MCF 10A (cell line): ENCODE measurements around the gene DNM2. TPM values are rescaled to one million over a fixed set of nuclear protein-coding genes. Genes with fewer than 3 reads are reported as not detected.

Source experiments
- BruUV-seq: library from RNA; stranded (reverse); fragments of 400-500 nt; replicated peaks from 2 replicates; lab custom pipeline; 2021; lab: Mats Ljungman, UMichigan
- CTCF ChIA-PET: fragments of 300-600 bp; sonication (Branson Sonifier 250); formaldehyde crosslinking; extraction: SDS; loops from one replicate; lab custom pipeline; 2021; ENCODE audit warnings: antibody characterized with exemption, inconsistent platforms; lab: Yijun Ruan, JAX
- POLR2A ChIA-PET: fragments of 300-600, 350-650 bp; sonication (Branson Sonifier 250); formaldehyde crosslinking; extraction: SDS; loops from one replicate; lab custom pipeline; 2020; ENCODE audit warnings: antibody characterized with exemption, inconsistent platforms; lab: Yijun Ruan, JAX
- DNase-seq: peaks from one replicate; pipeline ENCODE4 v3.0.0-alpha.2; 2018; ENCODE audit not compliant: unreplicated experiment
- H3K27ac Mint-ChIP-seq: one replicate; pipeline ENCODE4 v1.8.0; 2022; ENCODE audit warnings: mild to moderate bottlenecking, low read depth, mixed read lengths; ENCODE audit not compliant: unreplicated experiment
- H3K27me3 Mint-ChIP-seq: one replicate; pipeline ENCODE4 v1.8.0; 2022; ENCODE audit warnings: mixed read lengths; ENCODE audit not compliant: insufficient read depth, unreplicated experiment
- H3K36me3 Mint-ChIP-seq: one replicate; pipeline ENCODE4 v1.8.0; 2022; ENCODE audit warnings: mild to moderate bottlenecking, moderate library complexity, mixed read lengths; ENCODE audit not compliant: insufficient read depth, unreplicated experiment
- H3K4me1 Mint-ChIP-seq: one replicate; pipeline ENCODE4 v1.8.0; 2022; ENCODE audit warnings: mixed read lengths; ENCODE audit not compliant: insufficient read depth, unreplicated experiment
- H3K4me3 Mint-ChIP-seq: one replicate; pipeline ENCODE4 v1.8.0; 2022; ENCODE audit warnings: mild to moderate bottlenecking, moderate library complexity, mixed read lengths; ENCODE audit not compliant: unreplicated experiment
- H3K9me3 Mint-ChIP-seq: one replicate; pipeline ENCODE4 v1.8.0; 2022; ENCODE audit warnings: mixed read lengths; ENCODE audit not compliant: unreplicated experiment
- CTCF ChIP-seq: fragments of 200-600 bp; IDR thresholded peaks from one replicate; pipeline ENCODE4 v1.8.0; 2022; ENCODE audit warnings: antibody characterized with exemption, mild to moderate bottlenecking; ENCODE audit not compliant: unreplicated experiment
- intact Hi-C: fragments of 100-400 bp; cut with micrococcal nuclease; formaldehyde crosslinking; loops from 2 replicates; pipeline ENCODE4 v1.14.1; 2022
- total RNA-seq: library from RNA; stranded (reverse); gene quantifications from 2 replicates; pipeline ENCODE4 v1.2.3, GENCODE V29; 2022

The DNM2 gene
- total RNA-seq, 1 experiment from 2014 or later, result 114 TPM

GRCh38 chr19:10760273-10760944 lies 42.5 kb downstream of the DNM2 start:
- Mint-ChIP-seq H3K9me3 (no peaks in the 10 kb centered on the region), H3K4me1 (peaks cover 10% of the 10 kb centered on the region), H3K27me3 (no peaks in the 10 kb centered on the region), H3K4me3 (no peak overlapping the region), H3K27ac (no peak overlapping the region), H3K36me3 (peaks cover 40% of the 10 kb centered on the region)
- DNase-seq, result no peak
- BruUV-seq, result no TSS peak
- TF ChIP-seq CTCF, result no peak
- ChIA-PET POLR2A (interaction anchor here (0.6 kb wide), 1 partner anchor 36 kb away, joined by 3 read pairs; no protein-coding TSS in a partner anchor), CTCF (interaction anchor here (1.0 to 1.2 kb wide), 2 partner anchors 16 to 104 kb away, joined by 3 to 4 read pairs; no protein-coding TSS in a partner anchor)
- intact Hi-C loops, result no loop called here

- no peak for TF ChIP-seq CTCF
- Mint-ChIP-seq H3K27me3 (no peaks in the 10 kb centered on the region), H3K36me3 (peaks cover 45% of the 10 kb centered on the region), H3K27ac (no peak overlapping the region), H3K4me1 (peaks cover 10% of the 10 kb centered on the region), H3K4me3 (no peak overlapping the region), H3K9me3 (no peaks in the 10 kb centered on the region)
- no TSS peak for BruUV-seq
- no peak for DNase-seq
- intact Hi-C loops, result no loop called here
- ChIA-PET CTCF (interaction anchor here (1.0 kb wide), 1 partner anchor 103 kb away, joined by 4 read pairs; no protein-coding TSS in a partner anchor), POLR2A (interaction anchor here (0.6 kb wide), 1 partner anchor 106 kb away, joined by 3 read pairs; no protein-coding TSS in a partner anchor)
These were observed 43.8 kb downstream of the DNM2 start for GRCh38 chr19:10761443-10762250.

DNA sequence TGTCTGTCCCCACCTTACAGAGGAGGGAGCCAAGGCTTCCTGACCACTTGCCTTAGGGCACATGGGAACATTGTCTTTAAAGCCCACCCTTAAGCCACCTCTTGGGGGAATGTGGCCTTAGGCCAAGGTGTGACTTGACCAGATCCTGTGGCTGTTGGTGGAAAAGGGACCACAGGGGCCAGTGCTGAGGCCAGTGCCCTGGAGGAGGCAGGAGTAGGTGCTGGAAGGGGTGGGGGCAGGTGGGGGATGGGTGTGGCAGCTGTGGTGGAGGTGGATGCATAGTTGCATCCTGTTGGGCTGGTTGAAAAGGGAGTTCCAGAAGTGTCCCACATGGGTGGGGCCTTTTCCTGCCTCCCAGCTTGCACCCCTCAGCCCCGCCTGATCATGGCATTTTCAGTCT lies 44.8 kb downstream of the DNM2 start:
- CTCF ChIA-PET, result no interaction called here
- H3K4me3 Mint-ChIP-seq, result no peak overlapping the region

More for the DNA sequence above, 44.8 kb downstream of the DNM2 start:
- POLR2A ChIA-PET, result no interaction called here
- no peak for TF ChIP-seq CTCF
- DNase-seq, result no peak
- Mint-ChIP-seq H3K27me3 (no peaks in the 10 kb centered on the region), H3K36me3 (peaks cover 45% of the 10 kb centered on the region), H3K9me3 (no peaks in the 10 kb centered on the region), H3K27ac (no peak overlapping the region), H3K4me1 (peaks cover 10% of the 10 kb centered on the region)
- BruUV-seq, result no TSS peak
- intact Hi-C loops, result no loop called here
